Loucy (cell line): ENCODE measurements around the gene CYFIP1.

Experiments used
- EZH2phosphoT487 ChIP-seq: fragments of 200-600 bp; IDR thresholded peaks from 2 replicates; pipeline ENCODE4 v1.6.1; 2018; ENCODE audit warnings: antibody characterized with exemption, mild to moderate bottlenecking, moderate library complexity, borderline replicate concordance
- TF ChIP-seq, protein P1 (sequence below): fragments of 200-600 bp; sonication (generic); conservative IDR thresholded peaks from 2 replicates; pipeline ENCODE4 v1.5.1; 2014; ENCODE audit warnings: mild to moderate bottlenecking, antibody characterized with exemption, low read length

DNA sequence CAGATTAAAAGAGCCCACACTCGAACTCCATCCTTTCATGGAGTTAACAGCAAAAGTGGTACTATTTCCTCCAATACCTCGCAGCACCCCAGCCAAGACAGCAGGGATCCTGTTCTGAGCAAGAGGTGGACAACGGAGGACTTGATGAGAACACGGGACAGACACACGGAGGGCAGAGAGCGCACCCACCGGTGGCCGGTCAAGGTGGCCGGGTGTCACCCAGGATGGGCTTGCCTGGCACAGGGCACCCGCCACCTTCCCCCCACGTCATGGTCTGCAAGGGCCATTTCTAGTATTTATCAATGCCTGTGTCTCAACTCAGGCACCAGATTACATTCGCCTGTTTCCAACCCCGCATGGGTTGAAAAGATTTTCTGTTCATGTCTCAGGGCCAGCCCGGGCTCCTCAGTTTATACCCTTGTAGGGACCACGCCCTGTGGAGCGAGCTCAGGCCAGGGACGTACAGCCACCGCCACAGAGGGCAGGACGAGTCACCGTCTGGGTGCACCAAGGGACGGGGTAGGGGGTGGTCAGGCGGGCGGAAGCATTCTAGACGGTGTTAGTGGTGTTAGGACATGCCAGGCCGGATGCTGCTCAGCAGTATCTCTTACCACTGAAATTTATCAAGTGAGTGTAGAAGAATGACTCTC lies 64.2 kb downstream of the CYFIP1 start:
- TF ChIP-seq, protein P1, sequence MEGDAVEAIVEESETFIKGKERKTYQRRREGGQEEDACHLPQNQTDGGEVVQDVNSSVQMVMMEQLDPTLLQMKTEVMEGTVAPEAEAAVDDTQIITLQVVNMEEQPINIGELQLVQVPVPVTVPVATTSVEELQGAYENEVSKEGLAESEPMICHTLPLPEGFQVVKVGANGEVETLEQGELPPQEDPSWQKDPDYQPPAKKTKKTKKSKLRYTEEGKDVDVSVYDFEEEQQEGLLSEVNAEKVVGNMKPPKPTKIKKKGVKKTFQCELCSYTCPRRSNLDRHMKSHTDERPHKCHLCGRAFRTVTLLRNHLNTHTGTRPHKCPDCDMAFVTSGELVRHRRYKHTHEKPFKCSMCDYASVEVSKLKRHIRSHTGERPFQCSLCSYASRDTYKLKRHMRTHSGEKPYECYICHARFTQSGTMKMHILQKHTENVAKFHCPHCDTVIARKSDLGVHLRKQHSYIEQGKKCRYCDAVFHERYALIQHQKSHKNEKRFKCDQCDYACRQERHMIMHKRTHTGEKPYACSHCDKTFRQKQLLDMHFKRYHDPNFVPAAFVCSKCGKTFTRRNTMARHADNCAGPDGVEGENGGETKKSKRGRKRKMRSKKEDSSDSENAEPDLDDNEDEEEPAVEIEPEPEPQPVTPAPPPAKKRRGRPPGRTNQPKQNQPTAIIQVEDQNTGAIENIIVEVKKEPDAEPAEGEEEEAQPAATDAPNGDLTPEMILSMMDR: no peak
- no peak for TF ChIP-seq EZH2phosphoT487
